Left hindlimb (tissue), 1 donor: ENCODE results near the gene NHLH2.
A peak's percentile ranks its signal among the peaks of the same experiment; 100 is the strongest.

ENCODE experiments used
- DNase-seq: peaks from one replicate; pipeline ENCODE4 v3.0.0-alpha.2; 2018

Gene NHLH2

DNA sequence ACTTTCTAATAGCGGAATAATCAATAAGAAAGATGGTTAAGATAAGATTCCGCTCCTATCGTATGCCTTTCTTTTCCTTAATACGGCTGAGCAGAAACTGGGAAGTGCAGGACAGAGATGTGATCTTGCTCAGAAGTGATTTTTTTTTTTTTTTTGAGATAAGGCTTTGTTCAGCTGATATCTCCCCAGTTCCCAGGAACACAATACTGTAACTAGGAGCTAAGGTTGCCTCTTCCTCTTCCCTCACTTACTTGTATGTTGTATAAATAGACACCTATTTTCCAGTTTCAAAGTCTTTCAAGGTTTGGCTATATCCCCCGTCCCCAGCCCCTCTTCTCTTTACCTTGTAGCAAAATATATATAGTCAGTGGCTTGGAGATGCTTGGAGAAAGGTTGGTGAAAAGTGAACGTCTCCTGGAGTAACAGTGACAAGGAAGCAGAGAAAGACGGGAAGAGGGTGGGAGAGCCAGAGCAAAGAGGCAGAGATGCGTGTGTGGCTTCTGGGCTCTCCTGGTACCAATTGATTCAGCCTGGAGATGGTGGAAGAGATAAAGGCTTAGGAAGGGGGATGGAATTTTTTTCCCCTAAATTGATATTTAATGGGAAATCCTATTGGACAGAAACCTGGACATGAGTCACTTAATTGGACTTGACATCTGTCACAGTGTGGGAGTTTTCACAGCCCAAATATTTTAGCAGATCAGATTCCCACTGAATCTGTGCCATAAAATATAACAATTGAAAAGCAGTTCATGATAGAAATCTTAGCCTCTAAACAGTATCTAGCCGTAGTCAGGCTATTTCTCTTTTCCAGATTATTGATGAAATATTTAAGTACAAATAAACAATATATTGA lies at the start of gene NHLH2:
NHLH2 (minus strand) TSS at position 522 of the 856 bp plus-strand sequence. CDS start 2,754 bp downstream, outside the sequence.
- DNase-seq: no peak

GRCh38 chr1:115890580-115890979 lies 49.7 kb upstream of the NHLH2 start:
- no peak for DNase-seq

DNA sequence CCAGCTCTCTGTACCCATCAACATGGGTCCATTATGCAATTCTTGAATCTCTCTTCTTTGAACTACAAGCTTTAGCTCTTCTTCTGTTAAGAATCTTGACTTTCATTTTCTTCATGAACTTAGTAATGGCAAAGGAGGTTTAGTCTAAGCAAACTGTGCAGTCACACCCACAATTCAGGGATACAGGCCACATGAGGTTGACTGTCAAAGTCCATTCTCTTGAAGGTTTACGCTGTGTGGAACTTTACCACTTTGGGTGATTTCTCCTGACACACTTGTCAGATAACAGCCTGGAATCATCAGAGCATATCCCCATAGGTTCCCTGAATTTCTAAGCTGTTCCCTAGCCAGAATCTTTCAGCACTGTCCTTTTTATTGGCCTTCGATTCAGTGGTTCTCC lies 48.0 kb upstream of the NHLH2 start:
- DNase-seq: no peak

DNA sequence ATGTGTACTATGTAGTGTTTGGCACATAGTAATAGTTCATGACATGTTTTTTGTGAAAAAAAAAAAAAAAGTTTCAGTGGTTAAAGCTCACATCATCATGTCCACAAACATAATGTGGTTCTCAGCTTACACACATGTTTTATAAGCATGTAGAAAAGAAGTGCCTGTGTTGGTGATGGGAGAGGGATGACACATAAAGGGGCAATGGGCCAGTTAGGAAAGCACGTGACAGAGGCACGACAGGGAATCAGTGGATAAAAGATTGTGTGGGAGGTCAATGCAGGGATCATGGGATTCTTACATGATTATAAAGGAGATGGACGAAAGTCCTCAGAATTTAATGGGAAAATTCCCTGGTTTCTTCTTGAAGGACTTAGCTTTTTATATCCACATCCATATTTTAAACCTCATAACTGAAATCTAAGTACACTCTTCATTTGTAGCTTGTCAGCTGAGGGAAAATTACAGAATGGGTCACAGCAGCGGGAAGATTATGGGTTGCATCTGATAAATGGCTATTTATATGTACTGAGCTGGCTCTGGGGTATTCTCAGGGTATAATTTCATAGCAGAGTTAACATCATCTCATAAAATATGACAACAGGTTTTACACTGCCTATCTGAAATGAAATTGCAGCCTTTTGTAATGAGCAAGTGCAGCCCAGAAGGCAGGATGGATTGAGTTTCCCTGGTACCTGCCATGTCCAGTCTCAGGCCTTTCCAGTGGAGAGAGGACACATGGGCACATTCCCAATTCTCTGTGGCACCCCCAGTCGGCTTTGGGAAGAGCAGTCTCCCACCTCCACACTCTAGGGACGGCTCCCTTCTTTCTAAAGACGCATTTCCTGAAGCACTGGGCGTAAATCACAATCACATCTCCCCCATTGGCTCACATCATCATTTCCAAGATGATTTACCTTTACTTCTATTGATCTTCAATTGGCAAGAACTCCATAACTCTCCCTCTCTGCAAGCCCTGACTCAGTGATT lies 42.3 kb upstream of the NHLH2 start:
- DNase-seq: peak; percentile 28

GRCh38 chr1:115880981-115881672 lies 40.2 kb upstream of the NHLH2 start:
- no peak for DNase-seq

DNA sequence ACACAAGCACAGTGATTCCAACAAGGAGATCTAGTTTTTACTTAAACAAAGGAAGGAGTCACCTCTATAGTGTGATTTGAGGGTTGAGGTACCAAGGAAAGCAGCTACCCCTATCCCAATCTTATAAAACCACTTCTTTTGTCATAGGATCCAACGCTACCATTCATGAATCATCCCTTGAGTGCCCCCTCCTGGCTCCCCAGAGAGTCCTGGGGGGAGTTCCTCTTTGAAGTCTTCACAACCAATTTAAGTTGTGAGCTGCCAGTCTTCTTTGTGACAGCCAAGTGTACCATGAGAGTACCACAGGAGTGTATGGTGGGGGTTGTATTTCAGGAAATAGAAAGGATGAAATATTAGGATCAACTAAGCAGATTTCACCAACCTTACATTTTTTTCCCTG lies 39.1 kb upstream of the NHLH2 start:
- no peak for DNase-seq

- DNase-seq: peak; percentile 30
These were observed 36.6 kb upstream of the NHLH2 start for GRCh38 chr1:115877511-115877910.

DNA sequence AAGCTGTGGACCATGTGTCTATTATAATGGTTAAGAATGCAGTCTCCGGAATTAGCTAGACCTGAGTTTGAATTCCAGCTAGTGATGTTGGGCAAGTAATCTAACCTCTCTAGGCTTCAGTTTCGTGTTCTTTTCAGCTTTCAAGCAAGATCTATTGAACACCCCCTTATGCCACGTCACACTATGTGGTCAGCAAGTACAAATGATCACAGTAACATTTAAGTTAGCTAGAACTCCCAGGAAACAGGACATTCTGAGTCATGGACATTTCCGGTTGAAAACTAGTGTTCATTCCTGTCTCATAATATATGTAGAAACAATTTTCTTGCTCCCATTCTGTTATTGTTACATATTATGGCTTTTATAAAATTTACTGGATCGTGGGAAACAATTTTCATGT lies 34.0 kb upstream of the NHLH2 start:
- DNase-seq: no peak

DNA sequence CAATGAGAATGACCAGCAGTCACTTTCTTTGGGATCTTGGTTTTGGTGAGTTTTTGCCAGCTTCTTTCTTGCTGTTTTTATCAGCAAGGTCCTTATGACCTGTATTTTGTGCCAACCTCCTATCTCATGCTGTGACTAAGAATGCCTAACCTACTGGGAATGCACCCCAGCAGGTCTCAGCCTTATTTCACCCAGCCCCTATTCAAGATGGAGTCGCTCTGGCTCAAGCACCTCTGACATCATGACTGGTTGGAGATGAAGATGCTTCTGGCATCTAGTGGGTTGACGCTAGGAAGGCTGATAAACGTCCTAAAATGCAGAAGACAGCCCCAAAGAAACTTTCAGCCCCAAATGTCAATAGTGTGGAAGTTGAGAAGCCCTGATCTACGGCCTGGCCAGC lies 33.6 kb upstream of the NHLH2 start:
- no peak for DNase-seq

DNA sequence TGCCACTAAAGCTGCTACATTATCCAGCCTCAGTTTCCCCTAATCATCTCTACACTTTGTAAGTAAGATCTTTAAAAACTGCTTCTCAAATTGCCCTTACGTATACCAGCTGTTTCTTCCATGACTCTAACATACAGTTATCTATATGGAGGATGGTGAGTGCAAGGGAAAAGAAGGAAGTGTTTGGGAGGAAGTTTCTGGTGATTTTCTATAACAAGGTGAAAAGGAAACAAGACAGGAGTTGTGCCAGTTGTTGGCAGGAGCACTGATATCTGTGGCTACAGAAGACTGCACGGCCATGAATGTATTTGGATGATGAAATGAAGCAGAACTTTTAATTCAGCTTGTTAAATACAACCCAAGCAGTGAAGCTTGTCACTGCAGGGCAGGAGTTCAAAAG lies 32.3 kb upstream of the NHLH2 start:
- DNase-seq: no peak

DNA sequence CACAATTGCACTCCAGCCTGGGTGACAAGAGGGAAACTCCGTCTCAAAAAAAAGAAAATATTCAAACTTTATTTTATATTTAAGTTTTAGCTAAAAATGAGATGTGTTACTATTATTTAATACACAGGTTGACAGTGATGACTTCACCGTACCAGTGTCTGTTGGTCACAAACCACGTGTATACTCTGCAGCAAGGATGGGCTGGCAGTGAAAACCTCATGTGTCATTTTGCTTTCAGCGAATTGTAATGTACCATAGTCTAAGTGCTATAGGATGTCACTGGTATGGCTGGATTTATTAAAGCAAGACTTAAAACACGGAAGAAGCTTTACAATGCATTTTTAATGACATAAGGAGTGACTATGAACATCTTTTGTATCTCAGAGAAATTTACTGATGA lies 28.1 kb upstream of the NHLH2 start:
- DNase-seq: no peak

- no peak for DNase-seq
These were observed 26.3 kb upstream of the NHLH2 start for GRCh38 chr1:115867216-115867615.

DNA sequence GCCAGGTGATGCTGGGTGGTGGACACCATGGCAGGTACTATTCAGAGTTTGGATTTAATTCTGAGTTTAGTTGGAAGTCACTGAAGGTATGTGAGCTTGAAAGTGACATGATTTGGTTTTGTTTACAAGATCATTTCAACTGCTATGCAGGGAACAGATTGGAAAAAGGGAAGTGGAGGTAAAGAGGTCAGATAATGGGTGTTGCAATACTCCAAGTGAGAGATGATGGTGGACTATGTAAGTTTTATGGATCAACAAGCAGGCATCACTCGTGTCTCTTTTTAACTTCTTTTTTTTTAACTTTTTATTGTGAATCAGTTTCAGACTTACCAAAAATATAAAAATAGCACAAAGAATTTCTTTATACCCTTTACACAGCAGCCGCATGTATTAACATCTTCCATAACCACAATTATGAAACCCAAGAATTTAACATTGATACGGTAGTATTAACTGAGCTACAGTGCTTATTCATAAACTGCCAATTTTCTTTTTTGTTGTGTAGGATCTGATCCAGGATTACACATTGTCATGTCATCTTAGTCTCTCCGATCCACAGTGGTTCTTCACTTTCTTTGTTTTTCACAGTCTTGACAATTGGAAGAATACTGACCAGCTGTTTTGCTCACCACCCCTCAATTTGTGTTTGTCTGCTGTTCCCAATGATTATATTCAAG lies 24.9 kb upstream of the NHLH2 start:
- no peak for DNase-seq

DNA sequence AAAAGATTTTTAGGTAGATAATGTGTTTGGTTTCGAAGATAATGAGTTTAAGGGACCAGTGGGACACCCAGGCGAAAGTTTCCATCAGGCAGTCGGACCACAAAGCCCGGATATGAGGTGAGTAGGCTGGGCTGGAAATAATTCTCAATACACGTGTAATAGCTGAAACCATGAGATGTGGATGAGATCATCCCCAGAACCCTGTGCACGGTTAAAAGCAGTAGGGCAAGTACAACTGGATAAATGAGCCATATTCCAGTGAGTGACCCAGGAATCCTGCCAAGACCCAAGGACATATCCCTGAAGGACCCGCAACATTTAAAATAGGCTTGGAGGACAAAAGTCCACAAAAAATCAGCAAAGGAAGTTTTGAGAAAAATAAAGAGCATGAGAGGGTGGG lies 21.5 kb upstream of the NHLH2 start:
- no peak for DNase-seq

DNA sequence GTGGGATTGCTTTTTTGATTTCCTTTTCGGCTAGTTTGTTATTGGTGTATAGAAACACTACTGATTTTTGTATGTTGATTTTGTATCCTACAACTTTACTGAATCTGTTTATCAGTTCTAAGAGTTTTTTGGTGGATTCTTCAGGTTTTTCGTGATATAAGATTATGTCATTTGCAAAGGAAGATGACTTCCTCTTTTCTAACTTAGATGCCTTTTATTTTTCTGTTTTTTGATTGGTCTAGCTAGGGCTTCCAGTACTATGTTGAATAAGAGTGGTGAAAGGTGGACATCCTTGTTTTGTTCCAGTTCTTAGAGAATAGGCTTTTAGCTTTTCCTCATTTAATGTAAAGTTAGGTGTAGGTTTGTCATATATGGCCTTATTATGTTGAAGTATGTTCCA lies 13.1 kb upstream of the NHLH2 start:
- DNase-seq: no peak

GRCh38 chr1:115850937-115851336 lies 10.0 kb upstream of the NHLH2 start:
- DNase-seq: no peak

DNA sequence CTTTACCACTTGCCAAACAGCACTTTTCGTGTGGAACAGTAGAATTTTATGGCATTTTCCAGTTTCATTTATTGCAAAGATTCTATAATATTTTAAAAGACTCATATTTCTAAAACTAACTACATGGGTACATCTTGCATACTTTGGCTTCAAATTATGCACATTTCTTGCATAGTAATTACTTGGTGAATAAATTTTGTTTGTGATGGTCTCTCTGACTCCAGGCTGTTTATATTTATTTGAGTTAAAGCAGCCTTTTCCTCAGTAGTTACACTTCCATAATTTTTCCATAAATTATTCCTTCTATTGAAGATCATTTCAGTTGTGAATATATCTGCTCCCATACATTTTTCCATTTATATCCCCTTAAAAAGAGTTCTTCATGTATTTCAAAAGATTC lies 6.9 kb upstream of the NHLH2 start:
- DNase-seq: no peak

- no peak for DNase-seq
These were observed 2.0 kb upstream of the NHLH2 start for GRCh38 chr1:115842948-115843347.

GRCh38 chr1:115839679-115840237 lies 1.2 kb downstream of the NHLH2 start:
- no peak for DNase-seq

DNA sequence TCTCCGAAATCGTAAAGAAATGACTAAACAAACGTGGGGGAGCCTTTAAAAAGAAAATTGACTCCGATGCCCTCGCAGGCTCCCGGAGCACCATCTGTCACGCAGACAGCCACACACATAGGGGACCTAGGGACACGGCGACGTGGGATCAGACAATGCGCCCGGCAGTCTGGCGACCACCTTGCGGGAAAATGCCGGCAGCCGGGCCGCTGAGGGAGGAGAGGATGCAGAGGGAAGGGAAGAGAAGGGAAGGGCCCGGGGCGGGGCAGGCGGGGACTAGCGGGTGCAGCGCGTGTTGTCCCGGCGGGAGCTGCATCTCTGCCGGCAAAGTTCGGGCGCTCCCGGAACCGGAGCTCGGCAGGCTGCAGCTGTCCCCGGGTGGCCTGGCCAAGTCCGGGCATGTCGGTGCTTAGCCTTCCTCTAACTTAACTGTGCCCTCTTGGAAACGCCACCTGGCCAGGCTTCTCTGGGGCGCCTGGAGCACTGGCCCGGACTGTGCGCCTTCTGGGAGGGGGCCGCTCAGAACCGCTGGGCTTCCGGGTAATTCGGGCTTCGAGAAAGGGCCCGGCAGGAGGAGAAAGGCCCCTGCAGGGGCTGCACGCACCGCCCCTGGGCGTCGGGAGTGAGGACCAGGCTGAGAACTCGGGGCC lies 1.8 kb downstream of the NHLH2 start:
- DNase-seq: peak; percentile 41

- DNase-seq: no peak
These were observed 2.4 kb downstream of the NHLH2 start for GRCh38 chr1:115838431-115839028.
